ENCODE results near the gene SOX6.

The SOX6 gene

GRCh38 chr11:15991215-15991614 lies 365.1 kb downstream of the SOX6 start:
- DNase-seq (ENCODE audit: low spot score), result no peak

- no peak for DNase-seq (ENCODE audit: low spot score)
Observed at GRCh38 chr11:15989685-15990084, 366.7 kb downstream of the SOX6 start.

- no peak for DNase-seq (ENCODE audit: low spot score)
Observed at GRCh38 chr11:15988693-15989231, 367.6 kb downstream of the SOX6 start.

GRCh38 chr11:15988016-15988550 lies 368.3 kb downstream of the SOX6 start:
- DNase-seq (ENCODE audit: low spot score), result no peak

- DNase-seq (ENCODE audit: low spot score), result no peak
Observed at GRCh38 chr11:15987046-15987445, 369.3 kb downstream of the SOX6 start.

GRCh38 chr11:15985860-15986139 lies 370.5 kb downstream of the SOX6 start:
- no peak for DNase-seq (ENCODE audit: low spot score)

- DNase-seq (ENCODE audit: low spot score), result no peak
Observed at GRCh38 chr11:15985127-15985859, 371.1 kb downstream of the SOX6 start.

GRCh38 chr11:15981292-15981691 lies 375.1 kb downstream of the SOX6 start:
- DNase-seq (ENCODE audit: low spot score), result no peak

GRCh38 chr11:15977116-15977515 lies 379.2 kb downstream of the SOX6 start:
- DNase-seq (ENCODE audit: low spot score), result no peak

GRCh38 chr11:15976433-15977045 lies 379.8 kb downstream of the SOX6 start:
- no peak for DNase-seq (ENCODE audit: low spot score)

- no peak for DNase-seq (ENCODE audit: low spot score)
Observed at GRCh38 chr11:15975742-15976141, 380.6 kb downstream of the SOX6 start.

- no peak for DNase-seq (ENCODE audit: low spot score)
Observed at GRCh38 chr11:15972838-15973237, 383.5 kb downstream of the SOX6 start.

GRCh38 chr11:15971215-15971546 lies 385.2 kb downstream of the SOX6 start:
- no peak for DNase-seq (ENCODE audit: low spot score)

- no peak for DNase-seq (ENCODE audit: low spot score)
Observed at GRCh38 chr11:15970506-15971214, 385.7 kb downstream of the SOX6 start.

GRCh38 chr11:15969701-15970329 lies 386.5 kb downstream of the SOX6 start:
- DNase-seq (ENCODE audit: low spot score), result no peak

GRCh38 chr11:15969281-15969680 lies 387.1 kb downstream of the SOX6 start:
- DNase-seq (ENCODE audit: low spot score), result no peak

GRCh38 chr11:15968461-15969130 lies 387.8 kb downstream of the SOX6 start:
- no peak for DNase-seq (ENCODE audit: low spot score)

GRCh38 chr11:15967966-15968365 lies 388.4 kb downstream of the SOX6 start:
- DNase-seq (ENCODE audit: low spot score), result no peak

GRCh38 chr11:15967166-15967565 lies 389.2 kb downstream of the SOX6 start:
- DNase-seq (ENCODE audit: low spot score), result no peak

GRCh38 chr11:15965562-15966250 lies 390.6 kb downstream of the SOX6 start:
- no peak for DNase-seq (ENCODE audit: low spot score)

- no peak for DNase-seq (ENCODE audit: low spot score)
Observed at GRCh38 chr11:15963266-15963665, 393.1 kb downstream of the SOX6 start.
